Suprapubic skin (tissue), 3 donors: Measurements from ENCODE around the gene RPSA.

Experiments
- CTCF ChIP-seq, 2 donors: fragments of 200-600 bp in 1 of 2; fragments of 450-650 bp in 1 of 2; sonication (generic) in 1 of 2; IDR thresholded peaks; one replicate each; pipeline ENCODE4 v1.5.1; 2016 to 2019; ENCODE audit warnings: antibody characterized with exemption in 2 of 2, mild to moderate bottlenecking in 1 of 2, moderate library complexity in 1 of 2
- EP300 ChIP-seq: sonication (generic); formaldehyde crosslinking; IDR thresholded peaks from one replicate; pipeline ENCODE4 v1.6.1; 2017; ENCODE audit warnings: antibody characterized with exemption
- POLR2A ChIP-seq, 2 donors: fragments of 450-650 bp; IDR thresholded peaks; one replicate each; pipeline ENCODE4 v1.6.1; 2017; ENCODE audit warnings: antibody characterized with exemption in 2 of 2, mild to moderate bottlenecking in 2 of 2, moderate library complexity in 2 of 2

- TF ChIP-seq CTCF (IDR thresholded peaks at IDR 0.05) (no peak), EP300 (no peak), POLR2A (IDR thresholded peaks at IDR 0.05) (no peak)
These were observed 37.0 kb downstream of the RPSA start for GRCh38 chr3:39443530-39443929.
